HepG2 (cell line): ENCODE results near the gene MEI1. TPM values are rescaled to one million over a fixed set of nuclear protein-coding genes. Genes with fewer than 3 reads are reported as not detected.

Experiments
- ATAC-seq: fragments of 200-7000 bp; cut with Tn5 transposase; 3 replicates; pipeline ENCODE4 v1.9.1; 2020; ENCODE audit warnings: mild to moderate bottlenecking, moderate library complexity
- BruUV-seq: library from RNA; stranded (reverse); fragments of 400-500 nt; replicated peaks from 2 replicates; lab custom pipeline; 2021; lab: Mats Ljungman, UMichigan
- CTCF ChIA-PET: fragments of 300-600 bp; formaldehyde crosslinking; extraction: SDS; loops from one replicate; lab custom pipeline; 2021; ENCODE audit warnings: low total read pairs, inconsistent platforms, low intra/inter-chr PET ratio; lab: Yijun Ruan, JAX
- POLR2A ChIA-PET: fragments of 350-600 bp; sonication (Branson Sonifier 250); formaldehyde crosslinking; loops from one replicate; lab custom pipeline; 2020; ENCODE audit warnings: antibody characterized with exemption, inconsistent platforms; lab: Yijun Ruan, JAX
- DNase-seq: peaks from one replicate; pipeline ENCODE4 v3.0.0-alpha.2; 2015; ENCODE audit warnings: low spot score
- FAIRE-seq: peaks from 3 replicates; lab custom pipeline; 2011; peaks lifted over from hg19 to GRCh38; lab: Jason Lieb, UNC
- H2AFZ ChIP-seq: one replicate; pipeline ENCODE4 v1.6.1; 2011; ENCODE audit warnings: low read length, inconsistent platforms
- H3K27ac ChIP-seq: fragments of 300-600 bp; 3 replicates; pipeline ENCODE4 v1.8.0; 2011; ENCODE audit warnings: mixed run types, mild to moderate bottlenecking, mixed read lengths, low read length, inconsistent platforms; ENCODE audit not compliant: insufficient read depth; ENCODE audit errors: extremely low read length
- H3K27me3 ChIP-seq, 2 experiments: fragments of 200-600 bp in 1 of 2; 2 replicates in 1 of 2; 3 replicates in 1 of 2; pipeline versions ENCODE4 v1.6.0 to v1.8.0; 2011; ENCODE audit warnings: low read length in 2 of 2, mild to moderate bottlenecking in 2 of 2, moderate library complexity in 2 of 2, inconsistent platforms in 1 of 2; ENCODE audit not compliant: insufficient read depth in 2 of 2, control insufficient read depth in 1 of 2
- H3K36me3 ChIP-seq, 2 experiments: fragments of 200-600 bp in 1 of 2; replicated peaks in 1 of 2; 2 replicates in 1 of 2; 3 replicates in 1 of 2; pipeline versions ENCODE4 v1.5.1 to v1.8.0; 2011; ENCODE audit warnings: low read length in 2 of 2, inconsistent platforms in 1 of 2; ENCODE audit not compliant: insufficient read depth in 2 of 2, control insufficient read depth in 1 of 2
- H3K4me1 ChIP-seq: 2 replicates; pipeline ENCODE4 v1.5.1; 2012; ENCODE audit warnings: low read length, inconsistent platforms; ENCODE audit not compliant: insufficient read depth
- H3K4me2 ChIP-seq: 2 replicates; pipeline ENCODE4 v1.6.0; 2011; ENCODE audit warnings: low read depth, low read length, inconsistent platforms
- H3K4me3 ChIP-seq, 3 experiments: fragments of 200-600 bp in 1 of 3; sonication (generic), shearing (Covaris generic) in 1 of 3; replicated peaks in 1 of 3; 2 replicates each; pipeline ENCODE4 v1.5.1; 2011 to 2016; ENCODE audit warnings: low read length in 3 of 3, inconsistent platforms in 2 of 3, low read depth in 2 of 3, mild to moderate bottlenecking in 2 of 3, control low read depth in 1 of 3, mixed read lengths in 1 of 3; ENCODE audit not compliant: insufficient read depth in 1 of 3
- H3K79me2 ChIP-seq: one replicate; pipeline ENCODE4 v1.6.1; 2011; ENCODE audit warnings: low read length, inconsistent platforms; ENCODE audit not compliant: insufficient read depth
- H3K9ac ChIP-seq: 2 replicates; pipeline ENCODE4 v1.6.0; 2011; ENCODE audit warnings: mild to moderate bottlenecking, low read depth, low read length, inconsistent platforms; ENCODE audit not compliant: insufficient read depth
- H3K9me3 ChIP-seq: 2 replicates; pipeline ENCODE4 v1.5.1; 2012; ENCODE audit warnings: mild to moderate bottlenecking, low read length
- H4K20me1 ChIP-seq: 2 replicates; pipeline ENCODE4 v1.6.0; 2011; ENCODE audit warnings: inconsistent platforms, mild to moderate bottlenecking, low read length, moderate library complexity; ENCODE audit not compliant: insufficient read depth
- AHR ChIP-seq: IDR thresholded peaks from 2 replicates; pipeline ENCODE4 v1.6.1; 2018; ENCODE audit warnings: missing genetic modification reagents, missing compliant biosample characterization
- ARID5B ChIP-seq: IDR thresholded peaks from 2 replicates; pipeline ENCODE4 v1.4.0; 2020; ENCODE audit warnings: mild to moderate bottlenecking, missing genetic modification reagents
- ATF6 ChIP-seq: sonication (generic); formaldehyde crosslinking; conservative IDR thresholded peaks from 2 replicates; pipeline ENCODE4 v1.4.0; 2020; ENCODE audit warnings: missing genetic modification reagents
- BRF2 ChIP-seq: sonication (generic); formaldehyde crosslinking; IDR thresholded peaks from 2 replicates; pipeline ENCODE4 v1.8.1; 2022; ENCODE audit warnings: mild to moderate bottlenecking, missing genetic modification reagents
- MATR3 ChIP-seq: sonication (generic); formaldehyde crosslinking; IDR thresholded peaks from 2 replicates; pipeline ENCODE4 v1.4.0; 2020; ENCODE audit warnings: missing genetic modification reagents
- PLRG1 ChIP-seq: fragments of 450-650 bp; conservative IDR thresholded peaks from 2 replicates; pipeline ENCODE4 v1.6.1; 2016
- SP4 ChIP-seq: sonication (generic); formaldehyde crosslinking; IDR thresholded peaks from 2 replicates; pipeline ENCODE4 v1.8.1; 2023; ENCODE audit warnings: mild to moderate bottlenecking, missing genetic modification reagents
- U2AF1 ChIP-seq: fragments of 200-400 bp; formaldehyde crosslinking; optimal IDR thresholded peaks from 2 replicates; pipeline ENCODE3; 2017; ENCODE audit warnings: mild to moderate bottlenecking, low read depth, low read length
- ZKSCAN1 ChIP-seq: fragments of 150-350 bp; IDR thresholded peaks from 2 replicates; pipeline ENCODE4 v1.6.1; 2014; ENCODE audit warnings: low read length
- ZKSCAN8 ChIP-seq: IDR thresholded peaks from 2 replicates; pipeline ENCODE4 v1.6.1; 2016; ENCODE audit warnings: borderline replicate concordance, missing genetic modification reagents, missing compliant biosample characterization
- ZNF292 ChIP-seq: sonication (generic); formaldehyde crosslinking; IDR thresholded peaks from 2 replicates; pipeline ENCODE4 v1.8.1; 2022; ENCODE audit warnings: mild to moderate bottlenecking, low read depth, missing genetic modification reagents, borderline replicate concordance
- ZNF703 ChIP-seq: sonication (generic); formaldehyde crosslinking; IDR thresholded peaks from 2 replicates; pipeline ENCODE4 v1.5.1; 2020; ENCODE audit warnings: missing genetic modification reagents, mild to moderate bottlenecking, moderate library complexity, borderline replicate concordance
- ZSCAN20 ChIP-seq: sonication (generic); formaldehyde crosslinking; IDR thresholded peaks from 2 replicates; pipeline ENCODE4 v1.4.0; 2020; ENCODE audit warnings: missing genetic modification reagents, mild to moderate bottlenecking, borderline replicate concordance
- in situ Hi-C: cut with HindIII; loops from 2 replicates; pipeline ENCODE4 v1.10.0; 2017; ENCODE audit warnings: low pct_unique_long_range_greater_than_20kb; ENCODE audit not compliant: extremely low pct_ligation_motif_present
- intact Hi-C: fragments of 100-400 bp; cut with micrococcal nuclease; formaldehyde crosslinking; loops from one replicate; pipeline ENCODE4 v1.10.0; 2022; ENCODE audit not compliant: unreplicated experiment
- polyA plus RNA-seq, 8 experiments: library from polyadenylated mRNA; depleted of rRNA in 3 of 8; stranded (reverse) in 7 of 8; unstranded in 1 of 8; fragments of >200 nt; fragmentation: Illumina TruSeq in 4 of 8; extraction: Trizol in 4 of 8; gene quantifications; 2 replicates each; pipeline versions ENCODE4 v1.2.1 to v1.2.3, GENCODE V29; 2011 to 2016; ENCODE audit warnings: low read depth in 4 of 8, missing spikeins in 1 of 8, mixed read lengths in 1 of 8; ENCODE audit not compliant: insufficient read depth in 1 of 8
- total RNA-seq, 5 experiments: library from RNA; depleted of rRNA; stranded (reverse); fragments of >200 nt; fragmentation: Illumina TruSeq; extraction: Trizol; gene quantifications; 2 replicates each; pipeline ENCODE4 v1.2.3, GENCODE V29; 2016; ENCODE audit warnings: low read depth in 1 of 5

MEI1 gene
- total and polyA plus RNA-seq, 2 of the 13 experiments (the other 11 are each of a cell fraction or from before 2014, with no cell fraction given) = 0.75 to 1.9 TPM

GRCh38 chr22:41805639-41806038, 106.3 kb downstream of the MEI1 start:
- Histone ChIP-seq H3K4me2 (no peak overlapping the region), H3K27me3 (no peaks in the 10 kb centered on the region; a peak in 1 of 5 replicates), H2AFZ (no peak overlapping the region), H3K27ac (no peak overlapping the region), H3K36me3 (peaks cover 0 to 1% of the 10 kb centered on the region in 2 experiments; a peak in 3 of 5 replicates), H3K4me3 (no peak overlapping the region), H3K9me3 (no peaks in the 10 kb centered on the region), H4K20me1 (no peaks in the 10 kb centered on the region), H3K4me1 (peaks cover 24% of the 10 kb centered on the region), H3K79me2 (peaks cover 35% of the 10 kb centered on the region), H3K9ac (no peak overlapping the region)
- ATAC-seq (no peak), FAIRE-seq (peak; percentile 49), DNase-seq (no peak)
- in situ Hi-C loops (no loop called here), intact Hi-C loops (no loop called here)
- TF ChIP-seq BRF2 (CRISPR knock-in tag) = no peak
- TF ChIP-seq ATF6 (CRISPR knock-in tag) = no peak
- no peak for TF ChIP-seq U2AF1
- no peak for TF ChIP-seq AHR
- no peak for TF ChIP-seq ZNF703 (CRISPR knock-in tag)
- no peak for TF ChIP-seq ZKSCAN8 (CRISPR knock-in tag)
- no peak for TF ChIP-seq ARID5B
- TF ChIP-seq ZNF292 (CRISPR knock-in tag) = no peak
- no peak for TF ChIP-seq MATR3
- no peak for TF ChIP-seq SP4 (CRISPR knock-in tag)
- TF ChIP-seq ZKSCAN1 = no peak
- TF ChIP-seq ZSCAN20 (CRISPR knock-in tag) = no peak
- no peak for TF ChIP-seq PLRG1
- ChIA-PET CTCF (no interaction called here), POLR2A (no interaction called here)
- BruUV-seq = no TSS peak
